ENCODE data around the gene GTF2A1.

Gene GTF2A1

GRCh38 chr14:81162941-81163340 is 57.8 kb downstream of the GTF2A1 start:
- Histone ChIP-seq H3K27ac (ENCODE audit: low read depth, low read length) (no peak overlapping the region), H3K4me1 (ENCODE audit: control insufficient read depth, insufficient read depth, low read length) (peaks cover 2% of the 10 kb centered on the region; the same call in 1 of the 2 replicates), H3K9me3 (ENCODE audit: control insufficient read depth, insufficient read depth, low read length) (no peaks in the 10 kb centered on the region), H3K4me3 (ENCODE audit: low read depth, low read length) (no peak overlapping the region), H3K9ac (ENCODE audit: low read depth, low read length) (no peak overlapping the region), H3K27me3 (ENCODE audit: control insufficient read depth, insufficient read depth, low read length) (no peaks in the 10 kb centered on the region), H3K36me3 (ENCODE audit: control insufficient read depth, insufficient read depth, low read length) (no peaks in the 10 kb centered on the region)

DNA sequence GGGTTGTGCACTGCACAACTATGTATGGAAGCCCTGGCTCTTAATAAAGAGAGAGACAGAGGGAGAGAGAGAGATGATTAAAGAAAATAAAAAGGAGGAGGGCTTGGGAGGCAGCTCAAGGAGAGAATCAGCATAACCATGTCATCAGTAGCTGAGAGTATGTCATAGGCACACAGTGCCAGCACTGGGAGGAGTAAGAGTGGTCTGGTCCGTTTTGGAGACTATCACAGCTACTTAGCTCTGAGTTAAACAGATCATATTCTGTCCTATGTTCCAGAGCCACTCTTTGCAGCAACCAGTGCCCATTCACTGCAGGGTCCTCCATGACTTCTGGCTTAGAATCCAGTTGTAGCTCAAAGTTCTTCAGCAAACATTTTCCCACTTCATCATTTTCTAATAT is 59.0 kb downstream of the GTF2A1 start:
- H3K27me3 ChIP-seq (ENCODE audit: control insufficient read depth, insufficient read depth, low read length) = no peaks in the 10 kb centered on the region
- no peak overlapping the region for H3K4me3 ChIP-seq (ENCODE audit: low read depth, low read length)
- H3K9ac ChIP-seq (ENCODE audit: low read depth, low read length) = no peak overlapping the region
- peaks cover 5% of the 10 kb centered on the region; the same call in 1 of the 2 replicates for H3K4me1 ChIP-seq (ENCODE audit: control insufficient read depth, insufficient read depth, low read length)
- no peak overlapping the region for H3K27ac ChIP-seq (ENCODE audit: low read depth, low read length)
- no peaks in the 10 kb centered on the region for H3K36me3 ChIP-seq (ENCODE audit: control insufficient read depth, insufficient read depth, low read length)
- no peaks in the 10 kb centered on the region for H3K9me3 ChIP-seq (ENCODE audit: control insufficient read depth, insufficient read depth, low read length)

GRCh38 chr14:81161088-81161487 is 59.7 kb downstream of the GTF2A1 start:
- Histone ChIP-seq H3K9ac (ENCODE audit: low read depth, low read length) (no peak overlapping the region), H3K27ac (ENCODE audit: low read depth, low read length) (no peak overlapping the region), H3K36me3 (ENCODE audit: control insufficient read depth, insufficient read depth, low read length) (no peaks in the 10 kb centered on the region), H3K27me3 (ENCODE audit: control insufficient read depth, insufficient read depth, low read length) (no peaks in the 10 kb centered on the region), H3K9me3 (ENCODE audit: control insufficient read depth, insufficient read depth, low read length) (no peaks in the 10 kb centered on the region), H3K4me3 (ENCODE audit: low read depth, low read length) (no peak overlapping the region), H3K4me1 (ENCODE audit: control insufficient read depth, insufficient read depth, low read length) (peaks cover 5% of the 10 kb centered on the region; the same call in 1 of the 2 replicates)

DNA sequence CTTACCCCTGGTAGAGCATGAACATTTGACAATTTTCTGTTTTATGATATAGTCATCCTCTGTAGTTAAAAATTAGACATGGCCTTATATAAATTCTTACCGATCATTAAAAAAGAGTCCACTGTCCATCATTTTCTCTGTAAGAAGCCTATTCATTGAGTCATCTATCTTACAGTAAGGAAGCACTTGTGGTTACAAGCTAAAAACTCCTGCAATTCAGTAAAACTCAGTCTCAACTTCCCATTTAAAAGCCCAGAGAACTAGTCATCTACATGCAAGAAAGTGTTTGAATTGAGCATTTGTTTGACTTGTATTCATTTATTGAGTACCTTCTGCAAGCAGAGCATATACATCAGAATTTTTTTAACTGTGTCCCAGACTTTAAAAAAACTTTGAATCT is 63.3 kb downstream of the GTF2A1 start:
- H3K4me1 ChIP-seq (ENCODE audit: control insufficient read depth, insufficient read depth, low read length) = 0 out of 2 replicates have a peak, but pooled peaks cover 3% of the 10 kb centered on the region
- no peaks in the 10 kb centered on the region for H3K27me3 ChIP-seq (ENCODE audit: control insufficient read depth, insufficient read depth, low read length)
- H3K27ac ChIP-seq (ENCODE audit: low read depth, low read length) = no peak overlapping the region
- H3K9ac ChIP-seq (ENCODE audit: low read depth, low read length) = no peak overlapping the region
- H3K36me3 ChIP-seq (ENCODE audit: control insufficient read depth, insufficient read depth, low read length) = no peaks in the 10 kb centered on the region
- H3K4me3 ChIP-seq (ENCODE audit: low read depth, low read length) = no peak overlapping the region
- H3K9me3 ChIP-seq (ENCODE audit: control insufficient read depth, insufficient read depth, low read length) = no peaks in the 10 kb centered on the region

GRCh38 chr14:81153187-81153586 is 67.6 kb downstream of the GTF2A1 start:
- no peak overlapping the region for H3K4me3 ChIP-seq (ENCODE audit: low read depth, low read length)
- no peak overlapping the region for H3K9ac ChIP-seq (ENCODE audit: low read depth, low read length)

DNA sequence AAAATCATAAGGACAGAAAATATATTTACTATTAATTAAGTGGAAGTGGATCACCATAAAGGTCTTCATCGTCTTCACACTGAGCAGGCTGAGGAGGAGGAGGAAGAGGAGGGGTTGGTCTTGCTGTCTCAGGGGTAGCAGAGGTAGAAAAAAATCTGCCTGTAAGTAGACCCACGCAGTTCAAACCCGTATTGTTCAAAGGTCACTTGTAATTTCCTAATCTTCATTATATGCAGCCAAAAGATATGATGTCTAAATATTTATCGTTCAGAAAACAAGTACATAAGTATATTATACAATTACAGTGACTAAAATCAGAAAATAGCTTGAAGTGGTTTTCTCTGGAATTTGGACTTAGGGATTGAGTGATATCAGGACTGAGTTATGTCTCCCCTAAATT is 72.1 kb downstream of the GTF2A1 start:
- no peaks in the 10 kb centered on the region for H3K4me1 ChIP-seq (ENCODE audit: control insufficient read depth, insufficient read depth, low read length)
- H3K9ac ChIP-seq (ENCODE audit: low read depth, low read length) = no peak overlapping the region
- H3K27ac ChIP-seq (ENCODE audit: low read depth, low read length) = no peak overlapping the region

More at GRCh38 chr14:81153187-81153586, 67.6 kb downstream of the GTF2A1 start:
- Histone ChIP-seq H3K27me3 (ENCODE audit: control insufficient read depth, insufficient read depth, low read length) (no peaks in the 10 kb centered on the region), H3K27ac (ENCODE audit: low read depth, low read length) (no peak overlapping the region), H3K9me3 (ENCODE audit: control insufficient read depth, insufficient read depth, low read length) (no peaks in the 10 kb centered on the region), H3K36me3 (ENCODE audit: control insufficient read depth, insufficient read depth, low read length) (no peaks in the 10 kb centered on the region), H3K4me1 (ENCODE audit: control insufficient read depth, insufficient read depth, low read length) (0 out of 2 replicates have a peak, but pooled peaks cover 3% of the 10 kb centered on the region)

DNA sequence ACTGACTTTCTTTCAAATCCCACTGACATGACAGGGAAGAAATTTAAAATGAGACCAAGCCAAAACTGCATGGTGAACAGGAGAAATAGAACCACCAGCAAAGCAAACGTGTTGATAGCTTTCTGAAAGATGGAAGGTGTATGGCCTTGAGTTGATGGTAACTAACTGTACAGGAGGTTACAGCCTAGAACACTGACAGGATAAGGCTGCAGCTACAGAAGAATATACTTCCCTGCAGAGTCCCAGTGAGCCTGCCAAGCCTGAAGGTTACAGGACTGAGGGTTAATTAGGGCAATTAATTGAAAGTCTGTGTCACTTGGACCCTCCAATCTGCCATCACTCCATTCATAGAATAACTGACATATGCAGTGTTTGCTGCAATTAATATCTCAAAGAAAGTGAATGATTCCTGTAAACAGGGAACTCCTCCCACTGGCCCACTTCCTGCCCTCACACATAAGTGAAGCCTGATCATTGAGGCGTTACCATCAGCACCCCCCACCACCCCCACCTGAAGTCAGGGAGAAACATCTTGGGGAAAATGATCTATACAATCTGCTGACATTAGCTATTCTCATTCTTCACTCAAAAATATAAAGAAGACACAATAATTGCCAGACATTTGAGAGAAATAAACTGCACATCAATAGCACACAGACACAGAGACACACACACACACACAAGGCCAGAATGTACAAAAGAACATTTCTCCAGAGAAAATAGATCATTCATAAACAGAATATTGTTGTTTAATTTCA is 73.4 kb downstream of the GTF2A1 start:
- no peaks in the 10 kb centered on the region for H3K36me3 ChIP-seq (ENCODE audit: control insufficient read depth, insufficient read depth, low read length)
- H3K27ac ChIP-seq (ENCODE audit: low read depth, low read length) = no peak overlapping the region
- H3K4me3 ChIP-seq (ENCODE audit: low read depth, low read length) = no peak overlapping the region
- no peaks in the 10 kb centered on the region for H3K4me1 ChIP-seq (ENCODE audit: control insufficient read depth, insufficient read depth, low read length)
- no peaks in the 10 kb centered on the region for H3K27me3 ChIP-seq (ENCODE audit: control insufficient read depth, insufficient read depth, low read length)
- H3K9ac ChIP-seq (ENCODE audit: low read depth, low read length) = no peak overlapping the region
- H3K9me3 ChIP-seq (ENCODE audit: control insufficient read depth, insufficient read depth, low read length) = no peaks in the 10 kb centered on the region

More for the DNA sequence above, 72.1 kb downstream of the GTF2A1 start:
- Histone ChIP-seq H3K36me3 (ENCODE audit: control insufficient read depth, insufficient read depth, low read length) (no peaks in the 10 kb centered on the region), H3K4me3 (ENCODE audit: low read depth, low read length) (no peak overlapping the region), H3K9me3 (ENCODE audit: control insufficient read depth, insufficient read depth, low read length) (no peaks in the 10 kb centered on the region), H3K27me3 (ENCODE audit: control insufficient read depth, insufficient read depth, low read length) (no peaks in the 10 kb centered on the region)

DNA sequence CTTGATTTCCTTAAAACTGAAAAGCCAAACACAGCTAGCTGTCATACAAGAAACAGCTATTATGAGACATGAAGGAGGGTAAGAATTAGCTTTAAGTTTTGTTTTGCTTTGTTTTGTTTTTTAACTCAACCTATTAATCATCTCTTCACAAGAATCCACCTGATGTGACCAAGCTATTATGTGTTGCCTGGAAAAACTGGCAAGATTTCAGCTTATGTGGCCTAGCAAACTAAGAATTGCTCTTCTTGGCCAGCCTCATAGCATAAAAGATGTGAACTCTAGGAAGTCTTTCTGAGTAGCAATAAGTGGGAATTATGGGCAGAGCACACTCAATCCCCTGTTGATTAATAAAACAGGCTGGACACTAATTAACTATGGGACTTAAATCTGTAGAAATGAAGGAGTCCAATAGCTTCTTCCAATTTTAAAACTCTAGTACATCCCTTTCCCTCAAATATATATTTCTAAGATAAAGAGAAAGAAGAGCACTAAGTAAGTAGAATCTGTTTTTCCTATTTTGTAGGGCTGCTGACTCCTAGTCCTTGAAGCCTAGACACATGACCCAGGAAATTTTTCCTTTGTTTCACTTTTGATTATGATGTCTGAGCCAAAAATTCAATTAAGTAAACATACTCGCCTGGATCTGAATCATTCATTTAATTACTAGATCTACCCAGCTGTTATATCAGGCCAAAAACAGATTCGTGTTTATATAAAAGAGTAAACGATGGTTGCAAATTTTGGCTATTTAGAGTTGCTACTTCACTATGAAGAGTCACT is 75.7 kb downstream of the GTF2A1 start:
- Histone ChIP-seq H3K4me1 (ENCODE audit: control insufficient read depth, insufficient read depth, low read length) (no peaks in the 10 kb centered on the region), H3K9ac (ENCODE audit: low read depth, low read length) (no peak overlapping the region), H3K36me3 (ENCODE audit: control insufficient read depth, insufficient read depth, low read length) (no peaks in the 10 kb centered on the region), H3K27ac (ENCODE audit: low read depth, low read length) (no peak overlapping the region), H3K9me3 (ENCODE audit: control insufficient read depth, insufficient read depth, low read length) (no peaks in the 10 kb centered on the region), H3K27me3 (ENCODE audit: control insufficient read depth, insufficient read depth, low read length) (no peaks in the 10 kb centered on the region), H3K4me3 (ENCODE audit: low read depth, low read length) (no peak overlapping the region)

DNA sequence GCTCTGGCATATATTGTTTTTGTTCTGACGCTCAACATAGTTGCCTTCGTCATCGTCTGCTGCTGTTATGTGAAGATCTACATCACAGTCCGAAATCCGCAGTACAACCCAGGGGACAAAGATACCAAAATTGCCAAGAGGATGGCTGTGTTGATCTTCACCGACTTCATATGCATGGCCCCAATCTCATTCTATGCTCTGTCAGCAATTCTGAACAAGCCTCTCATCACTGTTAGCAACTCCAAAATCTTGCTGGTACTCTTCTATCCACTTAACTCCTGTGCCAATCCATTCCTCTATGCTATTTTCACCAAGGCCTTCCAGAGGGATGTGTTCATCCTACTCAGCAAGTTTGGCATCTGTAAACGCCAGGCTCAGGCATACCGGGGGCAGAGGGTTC is 77.0 kb downstream of the GTF2A1 start:
- Histone ChIP-seq H3K4me1 (ENCODE audit: control insufficient read depth, insufficient read depth, low read length) (no peaks in the 10 kb centered on the region), H3K36me3 (ENCODE audit: control insufficient read depth, insufficient read depth, low read length) (no peaks in the 10 kb centered on the region), H3K27me3 (ENCODE audit: control insufficient read depth, insufficient read depth, low read length) (no peaks in the 10 kb centered on the region), H3K9me3 (ENCODE audit: control insufficient read depth, insufficient read depth, low read length) (no peaks in the 10 kb centered on the region), H3K9ac (ENCODE audit: low read depth, low read length) (no peak overlapping the region), H3K4me3 (ENCODE audit: low read depth, low read length) (no peak overlapping the region), H3K27ac (ENCODE audit: low read depth, low read length) (no peak overlapping the region)

DNA sequence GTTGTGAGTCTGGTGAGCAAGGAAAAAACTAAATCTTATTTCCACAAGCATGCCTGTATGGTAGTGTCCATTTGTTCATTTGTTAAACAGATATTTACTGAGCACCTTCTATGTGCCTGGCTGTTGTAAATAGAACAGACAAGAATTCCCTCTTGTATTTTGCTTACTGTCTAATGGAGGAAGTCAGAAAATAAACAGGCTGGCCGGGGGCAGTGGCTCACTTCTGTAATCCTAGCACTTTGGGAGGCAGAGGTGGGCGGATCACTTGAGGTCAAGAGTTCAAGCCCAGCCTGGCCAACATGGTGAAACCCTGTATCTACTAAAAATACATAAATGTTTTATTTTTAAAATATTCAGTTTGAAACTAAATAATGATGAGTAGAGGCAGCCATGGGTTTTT is 79.3 kb downstream of the GTF2A1 start:
- Histone ChIP-seq H3K27ac (ENCODE audit: low read depth, low read length) (no peak overlapping the region), H3K9me3 (ENCODE audit: control insufficient read depth, insufficient read depth, low read length) (no peaks in the 10 kb centered on the region), H3K36me3 (ENCODE audit: control insufficient read depth, insufficient read depth, low read length) (no peaks in the 10 kb centered on the region), H3K4me1 (ENCODE audit: control insufficient read depth, insufficient read depth, low read length) (no peaks in the 10 kb centered on the region), H3K27me3 (ENCODE audit: control insufficient read depth, insufficient read depth, low read length) (no peaks in the 10 kb centered on the region), H3K4me3 (ENCODE audit: low read depth, low read length) (no peak overlapping the region), H3K9ac (ENCODE audit: low read depth, low read length) (no peak overlapping the region)

GRCh38 chr14:81138429-81138828 is 82.3 kb downstream of the GTF2A1 start:
- no peaks in the 10 kb centered on the region for H3K36me3 ChIP-seq (ENCODE audit: control insufficient read depth, insufficient read depth, low read length)
- H3K9me3 ChIP-seq (ENCODE audit: control insufficient read depth, insufficient read depth, low read length) = no peaks in the 10 kb centered on the region
- no peaks in the 10 kb centered on the region for H3K4me1 ChIP-seq (ENCODE audit: control insufficient read depth, insufficient read depth, low read length)
- no peak overlapping the region for H3K27ac ChIP-seq (ENCODE audit: low read depth, low read length)
- no peaks in the 10 kb centered on the region for H3K27me3 ChIP-seq (ENCODE audit: control insufficient read depth, insufficient read depth, low read length)
- H3K9ac ChIP-seq (ENCODE audit: low read depth, low read length) = no peak overlapping the region
- no peak overlapping the region for H3K4me3 ChIP-seq (ENCODE audit: low read depth, low read length)
